HEK293 (cell line): ENCODE results near the gene P3H4.

ENCODE experiments used
- CTCF ChIA-PET: fragments of 350-600 bp; formaldehyde crosslinking; extraction: SDS; loops from one replicate; lab custom pipeline; 2021; ENCODE audit warnings: antibody characterized with exemption; lab: Yijun Ruan, JAX
- POLR2A ChIA-PET: fragments of 300-600 bp; formaldehyde crosslinking; extraction: SDS; loops from one replicate; lab custom pipeline; 2020; ENCODE audit warnings: antibody characterized with exemption, inconsistent platforms; lab: Yijun Ruan, JAX
- H3K27ac ChIP-seq: fragments of 200-500 bp; sonication (Bioruptor generic); 2 replicates; pipeline ENCODE4 v1.5.1; 2014; ENCODE audit warnings: low read depth, low read length, control low read depth, inconsistent platforms; ENCODE audit errors: extremely low read depth
- H3K36me3 ChIP-seq, 2 experiments: fragments of 200-500 bp in 1 of 2; sonication (Bioruptor generic) in 1 of 2; 1 replicate in 1 of 2; 2 replicates in 1 of 2; pipeline ENCODE4 v1.5.1; 2014 to 2017; ENCODE audit warnings: inconsistent platforms in 2 of 2, low read length in 2 of 2; ENCODE audit not compliant: control insufficient read depth in 2 of 2, insufficient read depth in 1 of 2
- H3K4me1 ChIP-seq: fragments of 200-500 bp; sonication (Bioruptor generic); 2 replicates; pipeline ENCODE4 v1.5.1; 2014; ENCODE audit warnings: mild to moderate bottlenecking, low read length, inconsistent platforms; ENCODE audit not compliant: control insufficient read depth, insufficient read depth
- H3K4me3 ChIP-seq: 2 replicates; pipeline ENCODE4 v1.5.1; 2011; ENCODE audit warnings: low read depth, mild to moderate bottlenecking, control low read depth, low read length, moderate library complexity
- H3K9me3 ChIP-seq: fragments of 200-500 bp; sonication (Bioruptor generic); 2 replicates; pipeline ENCODE4 v1.5.1; 2014; ENCODE audit warnings: low read depth, low read length, inconsistent platforms; ENCODE audit not compliant: control insufficient read depth, insufficient read depth
- GLIS2 ChIP-seq: fragments of 450-650 bp; formaldehyde crosslinking; IDR thresholded peaks from 2 replicates; pipeline ENCODE4 v1.5.1; 2016; ENCODE audit warnings: missing biosample characterization, missing genetic modification characterization
- OVOL3 ChIP-seq: fragments of 450-650 bp; formaldehyde crosslinking; IDR thresholded peaks from 2 replicates; pipeline ENCODE4 v1.5.1; 2016; ENCODE audit warnings: missing biosample characterization, missing genetic modification characterization
- PRDM2 ChIP-seq: fragments of 450-650 bp; formaldehyde crosslinking; IDR thresholded peaks from 2 replicates; pipeline ENCODE4 v1.5.1; 2016; ENCODE audit warnings: missing biosample characterization, missing genetic modification characterization, borderline replicate concordance
- PRDM6 ChIP-seq: fragments of 450-650 bp; formaldehyde crosslinking; IDR thresholded peaks from 2 replicates; pipeline ENCODE4 v1.5.1; 2017; ENCODE audit warnings: missing biosample characterization, missing genetic modification characterization
- ZBTB48 ChIP-seq: fragments of 450-650 bp; formaldehyde crosslinking; IDR thresholded peaks from 2 replicates; pipeline ENCODE4 v1.5.1; 2016; ENCODE audit warnings: missing biosample characterization, missing genetic modification characterization
- ZNF146 ChIP-seq: fragments of 450-650 bp; formaldehyde crosslinking; IDR thresholded peaks from 2 replicates; pipeline ENCODE4 v1.5.1; 2016; ENCODE audit warnings: missing biosample characterization, missing genetic modification characterization
- ZNF239 ChIP-seq: fragments of 450-650 bp; formaldehyde crosslinking; IDR thresholded peaks from 2 replicates; pipeline ENCODE4 v1.5.1; 2016; ENCODE audit warnings: missing biosample characterization, missing genetic modification characterization
- ZNF311 ChIP-seq: fragments of 450-650 bp; formaldehyde crosslinking; IDR thresholded peaks from 2 replicates; pipeline ENCODE4 v1.5.1; 2017; ENCODE audit warnings: missing biosample characterization, missing genetic modification characterization, borderline replicate concordance
- ZNF335 ChIP-seq: fragments of 450-650 bp; formaldehyde crosslinking; conservative IDR thresholded peaks from 2 replicates; pipeline ENCODE4 v1.5.1; 2016; ENCODE audit warnings: missing biosample characterization, missing genetic modification characterization
- ZNF391 ChIP-seq: fragments of 450-650 bp; formaldehyde crosslinking; IDR thresholded peaks from 2 replicates; pipeline ENCODE4 v1.5.1; 2016; ENCODE audit warnings: low read depth, missing biosample characterization, missing genetic modification characterization, borderline replicate concordance
- ZNF510 ChIP-seq: fragments of 450-650 bp; formaldehyde crosslinking; IDR thresholded peaks from 2 replicates; pipeline ENCODE4 v1.5.1; 2018; ENCODE audit warnings: mild to moderate bottlenecking, missing genetic modification characterization, missing biosample characterization; ENCODE audit not compliant: insufficient replicate concordance
- ZNF677 ChIP-seq: fragments of 450-650 bp; IDR thresholded peaks from 2 replicates; pipeline ENCODE4 v1.5.0; 2018; ENCODE audit warnings: missing biosample characterization, mild to moderate bottlenecking, missing genetic modification characterization, moderate library complexity
- TF ChIP-seq, protein P1 (sequence below): fragments of 450-650 bp; formaldehyde crosslinking; IDR thresholded peaks from 2 replicates; pipeline ENCODE4 v1.5.1; 2017; ENCODE audit warnings: missing biosample characterization, mild to moderate bottlenecking, missing genetic modification characterization, moderate library complexity

The P3H4 gene

GRCh38 chr17:41769985-41770384 lies 41.8 kb downstream of the P3H4 start (continued):
- TF ChIP-seq ZBTB48 (no peak), PRDM2 (tag by site-specific recombination) (no peak), ZNF510 (tag by site-specific recombination) (no peak), ZNF391 (tag by site-specific recombination) (no peak), ZNF146 (tag by site-specific recombination) (no peak), PRDM6 (tag by site-specific recombination) (no peak), ZNF677 (tag by site-specific recombination) (no peak)
- TF ChIP-seq, protein P1, sequence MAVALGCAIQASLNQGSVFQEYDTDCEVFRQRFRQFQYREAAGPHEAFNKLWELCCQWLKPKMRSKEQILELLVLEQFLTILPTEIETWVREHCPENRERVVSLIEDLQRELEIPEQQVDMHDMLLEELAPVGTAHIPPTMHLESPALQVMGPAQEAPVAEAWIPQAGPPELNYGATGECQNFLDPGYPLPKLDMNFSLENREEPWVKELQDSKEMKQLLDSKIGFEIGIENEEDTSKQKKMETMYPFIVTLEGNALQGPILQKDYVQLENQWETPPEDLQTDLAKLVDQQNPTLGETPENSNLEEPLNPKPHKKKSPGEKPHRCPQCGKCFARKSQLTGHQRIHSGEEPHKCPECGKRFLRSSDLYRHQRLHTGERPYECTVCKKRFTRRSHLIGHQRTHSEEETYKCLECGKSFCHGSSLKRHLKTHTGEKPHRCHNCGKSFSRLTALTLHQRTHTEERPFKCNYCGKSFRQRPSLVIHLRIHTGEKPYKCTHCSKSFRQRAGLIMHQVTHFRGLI (tag by site-specific recombination): no peak

- Histone ChIP-seq H3K27ac (no peak overlapping the region), H3K36me3 (peaks cover 36 to 85% of the 10 kb centered on the region in 2 experiments), H3K9me3 (no peaks in the 10 kb centered on the region), H3K4me3 (no peak overlapping the region), H3K4me1 (peaks cover 4% of the 10 kb centered on the region; the same call in 1 of the 2 replicates)
- POLR2A ChIA-PET: interaction anchor here (0.7 to 2.0 kb wide), 2 partner anchors 10 to 17 kb away, joined by 3 to 7 read pairs; partner anchors contain the start of gene JUP
- no peak for TF ChIP-seq ZNF311 (tag by site-specific recombination)
- TF ChIP-seq ZNF335 (tag by site-specific recombination): 0 out of 2 replicates have a peak, but pooled peaks have one; percentile 25
- TF ChIP-seq OVOL3: no peak
- TF ChIP-seq GLIS2 (tag by site-specific recombination): peak; percentile 12; the same call in 1 of the 2 replicates
- TF ChIP-seq ZNF239: no peak
- CTCF ChIA-PET: no interaction called here
Measured at GRCh38 chr17:41769346-41769862, 42.3 kb downstream of the P3H4 start.
